ENCODE data around the gene URB1.
"Not testable (repeated sequence)": the region's sequence is repeated elsewhere in the genome, so short reads cannot be mapped to it uniquely, and the experiment has no call there.

URB1 gene

GRCh38 chr21:32371913-32372314 is 20.9 kb downstream of the URB1 start:
- H3K4me3 ChIP-seq (ENCODE audit: low read depth, low read length) = peak overlapping the region; percentile 20
- no peak for TF ChIP-seq CTCF (IDR thresholded peaks at IDR 0.05; ENCODE audit: low read depth, low read length)

- no peak overlapping the region for H3K4me3 ChIP-seq (ENCODE audit: low read depth, low read length)
- TF ChIP-seq CTCF (IDR thresholded peaks at IDR 0.05; ENCODE audit: low read depth, low read length) = no peak
Measured at GRCh38 chr21:32370998-32371766, 21.6 kb downstream of the URB1 start.

GRCh38 chr21:32368961-32369360 is 23.9 kb downstream of the URB1 start:
- H3K4me3 ChIP-seq (ENCODE audit: low read depth, low read length) = not testable (repeated sequence)

- no peak overlapping the region for H3K4me3 ChIP-seq (ENCODE audit: low read depth, low read length)
- TF ChIP-seq CTCF (IDR thresholded peaks at IDR 0.05; ENCODE audit: low read depth, low read length) = no peak
Measured at GRCh38 chr21:32368386-32368785, 24.4 kb downstream of the URB1 start.

GRCh38 chr21:32367158-32367557 is 25.7 kb downstream of the URB1 start:
- no peak for TF ChIP-seq CTCF (IDR thresholded peaks at IDR 0.05; ENCODE audit: low read depth, low read length)

GRCh38 chr21:32366191-32366590 is 26.6 kb downstream of the URB1 start:
- TF ChIP-seq CTCF (IDR thresholded peaks at IDR 0.05; ENCODE audit: low read depth, low read length) = no peak
- H3K4me3 ChIP-seq (ENCODE audit: low read depth, low read length) = no peak overlapping the region

More at GRCh38 chr21:32367158-32367557, 25.7 kb downstream of the URB1 start:
- H3K4me3 ChIP-seq (ENCODE audit: low read depth, low read length) = no peak overlapping the region

- TF ChIP-seq CTCF (IDR thresholded peaks at IDR 0.05; ENCODE audit: low read depth, low read length) = no peak
- H3K4me3 ChIP-seq (ENCODE audit: low read depth, low read length) = no peak overlapping the region
Measured at GRCh38 chr21:32364796-32365195, 28.0 kb downstream of the URB1 start.

- H3K4me3 ChIP-seq (ENCODE audit: low read depth, low read length) = no peak overlapping the region
- TF ChIP-seq CTCF (IDR thresholded peaks at IDR 0.05; ENCODE audit: low read depth, low read length) = no peak
Measured at GRCh38 chr21:32364387-32364786, 28.4 kb downstream of the URB1 start.

All from WI38 (cell line).